HepG2 (cell line): Measurements from ENCODE around the gene LRRC28. TPM values are rescaled to one million over a fixed set of nuclear protein-coding genes. Genes with fewer than 3 reads are reported as not detected.

Experiments used
- ATAC-seq: fragments of 200-7000 bp; cut with Tn5 transposase; 3 replicates; pipeline ENCODE4 v1.9.1; 2020; ENCODE audit warnings: mild to moderate bottlenecking, moderate library complexity
- BruUV-seq: library from RNA; stranded (reverse); fragments of 400-500 nt; replicated peaks from 2 replicates; lab custom pipeline; 2021; lab: Mats Ljungman, UMichigan
- CTCF ChIA-PET: fragments of 300-600 bp; formaldehyde crosslinking; extraction: SDS; loops from one replicate; lab custom pipeline; 2021; ENCODE audit warnings: low total read pairs, inconsistent platforms, low intra/inter-chr PET ratio; lab: Yijun Ruan, JAX
- POLR2A ChIA-PET: fragments of 350-600 bp; sonication (Branson Sonifier 250); formaldehyde crosslinking; loops from one replicate; lab custom pipeline; 2020; ENCODE audit warnings: antibody characterized with exemption, inconsistent platforms; lab: Yijun Ruan, JAX
- DNase-seq: peaks from one replicate; pipeline ENCODE4 v3.0.0-alpha.2; 2015; ENCODE audit warnings: low spot score
- FAIRE-seq: peaks from 3 replicates; lab custom pipeline; 2011; peaks lifted over from hg19 to GRCh38; lab: Jason Lieb, UNC
- H2AFZ ChIP-seq: one replicate; pipeline ENCODE4 v1.6.1; 2011; ENCODE audit warnings: low read length, inconsistent platforms
- H3K27ac ChIP-seq: fragments of 300-600 bp; 3 replicates; pipeline ENCODE4 v1.8.0; 2011; ENCODE audit warnings: mixed run types, mild to moderate bottlenecking, mixed read lengths, low read length, inconsistent platforms; ENCODE audit not compliant: insufficient read depth; ENCODE audit errors: extremely low read length
- H3K27me3 ChIP-seq, 2 experiments: fragments of 200-600 bp in 1 of 2; 2 replicates in 1 of 2; 3 replicates in 1 of 2; pipeline versions ENCODE4 v1.6.0 to v1.8.0; 2011; ENCODE audit warnings: low read length in 2 of 2, mild to moderate bottlenecking in 2 of 2, moderate library complexity in 2 of 2, inconsistent platforms in 1 of 2; ENCODE audit not compliant: insufficient read depth in 2 of 2, control insufficient read depth in 1 of 2
- H3K36me3 ChIP-seq, 2 experiments: fragments of 200-600 bp in 1 of 2; replicated peaks in 1 of 2; 2 replicates in 1 of 2; 3 replicates in 1 of 2; pipeline versions ENCODE4 v1.5.1 to v1.8.0; 2011; ENCODE audit warnings: low read length in 2 of 2, inconsistent platforms in 1 of 2; ENCODE audit not compliant: insufficient read depth in 2 of 2, control insufficient read depth in 1 of 2
- H3K4me1 ChIP-seq: 2 replicates; pipeline ENCODE4 v1.5.1; 2012; ENCODE audit warnings: low read length, inconsistent platforms; ENCODE audit not compliant: insufficient read depth
- H3K4me2 ChIP-seq: 2 replicates; pipeline ENCODE4 v1.6.0; 2011; ENCODE audit warnings: low read depth, low read length, inconsistent platforms
- H3K4me3 ChIP-seq, 3 experiments: fragments of 200-600 bp in 1 of 3; sonication (generic), shearing (Covaris generic) in 1 of 3; replicated peaks in 1 of 3; 2 replicates each; pipeline ENCODE4 v1.5.1; 2011 to 2016; ENCODE audit warnings: low read length in 3 of 3, inconsistent platforms in 2 of 3, low read depth in 2 of 3, mild to moderate bottlenecking in 2 of 3, control low read depth in 1 of 3, mixed read lengths in 1 of 3; ENCODE audit not compliant: insufficient read depth in 1 of 3
- H3K79me2 ChIP-seq: one replicate; pipeline ENCODE4 v1.6.1; 2011; ENCODE audit warnings: low read length, inconsistent platforms; ENCODE audit not compliant: insufficient read depth
- H3K9ac ChIP-seq: 2 replicates; pipeline ENCODE4 v1.6.0; 2011; ENCODE audit warnings: mild to moderate bottlenecking, low read depth, low read length, inconsistent platforms; ENCODE audit not compliant: insufficient read depth
- H3K9me3 ChIP-seq: 2 replicates; pipeline ENCODE4 v1.5.1; 2012; ENCODE audit warnings: mild to moderate bottlenecking, low read length
- H4K20me1 ChIP-seq: 2 replicates; pipeline ENCODE4 v1.6.0; 2011; ENCODE audit warnings: inconsistent platforms, mild to moderate bottlenecking, low read length, moderate library complexity; ENCODE audit not compliant: insufficient read depth
- DNMT3B ChIP-seq: conservative IDR thresholded peaks from 2 replicates; pipeline ENCODE4 v1.6.1; 2016; ENCODE audit warnings: missing biosample characterization, control low read depth
- EP300 ChIP-seq, 3 experiments: sonication (generic) in 1 of 3; formaldehyde crosslinking in 1 of 3; IDR thresholded peaks; 2 replicates each; pipeline versions ENCODE4 v1.5.1 to v1.6.1; 2011 to 2020; ENCODE audit warnings: low read depth in 2 of 3, low read length in 2 of 3, borderline replicate concordance in 1 of 3, improper control_type of control experiment in 1 of 3, mild to moderate bottlenecking in 1 of 3, missing genetic modification reagents in 1 of 3, moderate library complexity in 1 of 3
- FOXO1 ChIP-seq: sonication (generic); formaldehyde crosslinking; IDR thresholded peaks from 2 replicates; pipeline ENCODE4 v1.4.0; 2020; ENCODE audit warnings: missing genetic modification reagents
- GATAD2A ChIP-seq: IDR thresholded peaks from 2 replicates; pipeline ENCODE4 v1.6.1; 2016
- HMG20A ChIP-seq: IDR thresholded peaks from 2 replicates; pipeline ENCODE4 v1.6.1; 2016; ENCODE audit warnings: borderline replicate concordance
- HNRNPL ChIP-seq: fragments of 200-400 bp; formaldehyde crosslinking; IDR thresholded peaks from 2 replicates; pipeline ENCODE4 v1.6.1; 2017; ENCODE audit warnings: mild to moderate bottlenecking, low read depth, low read length
- IKZF5 ChIP-seq: IDR thresholded peaks from 2 replicates; pipeline ENCODE4 v1.6.1; 2018; ENCODE audit warnings: missing genetic modification reagents, mild to moderate bottlenecking, missing compliant biosample characterization
- MAFF ChIP-seq: IDR thresholded peaks from 2 replicates; pipeline ENCODE4 v1.6.1; 2011; ENCODE audit warnings: low read depth, low read length, improper control_type of control experiment
- MEF2D ChIP-seq: sonication (generic); formaldehyde crosslinking; IDR thresholded peaks from 2 replicates; pipeline ENCODE4 v1.5.1; 2020; ENCODE audit warnings: mild to moderate bottlenecking, missing genetic modification reagents
- MXI1 ChIP-seq: IDR thresholded peaks from 3 replicates; pipeline ENCODE4 v1.6.1; 2012; ENCODE audit warnings: low read depth, low read length, inconsistent platforms, borderline replicate concordance
- RARG ChIP-seq: sonication (generic); formaldehyde crosslinking; IDR thresholded peaks from 2 replicates; pipeline ENCODE4 v1.4.0; 2020; ENCODE audit warnings: low read depth, mild to moderate bottlenecking, missing genetic modification reagents
- SOX6 ChIP-seq, 2 experiments: fragments of 450-650 bp in 1 of 2; sonication (generic) in 1 of 2; formaldehyde crosslinking in 1 of 2; IDR thresholded peaks; 2 replicates each; pipeline versions ENCODE4 v1.4.0 to v1.6.1; 2017 to 2020; ENCODE audit warnings: antibody characterized with exemption in 1 of 2, mild to moderate bottlenecking in 1 of 2, missing genetic modification reagents in 1 of 2
- TSC22D2 ChIP-seq: sonication (generic); formaldehyde crosslinking; IDR thresholded peaks from 2 replicates; pipeline ENCODE4 v1.5.1; 2020; ENCODE audit warnings: missing genetic modification reagents, mild to moderate bottlenecking, borderline replicate concordance
- ZBTB26 ChIP-seq: IDR thresholded peaks from 2 replicates; pipeline ENCODE4 v1.6.1; 2016; ENCODE audit warnings: missing compliant biosample characterization, missing genetic modification reagents, borderline replicate concordance
- ZNF136 ChIP-seq: sonication (generic); formaldehyde crosslinking; IDR thresholded peaks from 2 replicates; pipeline ENCODE4 v1.8.1; 2022; ENCODE audit warnings: low read depth, mild to moderate bottlenecking, moderate library complexity, missing genetic modification reagents
- ZNF296 ChIP-seq: sonication (generic); formaldehyde crosslinking; conservative IDR thresholded peaks from 2 replicates; pipeline ENCODE4 v1.5.0; 2020; ENCODE audit warnings: mild to moderate bottlenecking, missing genetic modification reagents
- ZNF382 ChIP-seq: sonication (generic); formaldehyde crosslinking; IDR thresholded peaks from 2 replicates; pipeline ENCODE4 v1.5.0; 2020; ENCODE audit warnings: missing genetic modification reagents, mild to moderate bottlenecking, borderline replicate concordance
- ZNF468 ChIP-seq: sonication (generic); formaldehyde crosslinking; IDR thresholded peaks from 2 replicates; pipeline ENCODE4 v1.8.0; 2022; ENCODE audit warnings: mild to moderate bottlenecking, moderate library complexity, missing genetic modification reagents
- ZNF607 ChIP-seq: sonication (generic); formaldehyde crosslinking; IDR thresholded peaks from 2 replicates; pipeline ENCODE4 v1.5.1; 2020; ENCODE audit warnings: missing genetic modification reagents, mild to moderate bottlenecking, borderline replicate concordance
- ZNF75D ChIP-seq: sonication (generic); formaldehyde crosslinking; IDR thresholded peaks from 2 replicates; pipeline ENCODE4 v1.8.1; 2023; ENCODE audit warnings: missing genetic modification reagents, mild to moderate bottlenecking, borderline replicate concordance
- ZNF879 ChIP-seq: sonication (generic); formaldehyde crosslinking; IDR thresholded peaks from 2 replicates; pipeline ENCODE4 v1.8.1; 2023; ENCODE audit warnings: missing genetic modification reagents
- ZNF891 ChIP-seq: sonication (generic); formaldehyde crosslinking; IDR thresholded peaks from 2 replicates; pipeline ENCODE4 v1.5.0; 2020; ENCODE audit warnings: mild to moderate bottlenecking, missing genetic modification reagents
- WGBS: methylation state at CpG from one replicate; pipeline ENCODE4 v1.1.6; 2017; ENCODE audit warnings: low lambda C conversion rate; 5-methylcytosine and 5-hydroxymethylcytosine counted together
- in situ Hi-C: cut with HindIII; loops from 2 replicates; pipeline ENCODE4 v1.10.0; 2017; ENCODE audit warnings: low pct_unique_long_range_greater_than_20kb; ENCODE audit not compliant: extremely low pct_ligation_motif_present
- intact Hi-C: fragments of 100-400 bp; cut with micrococcal nuclease; formaldehyde crosslinking; loops from one replicate; pipeline ENCODE4 v1.10.0; 2022; ENCODE audit not compliant: unreplicated experiment
- polyA plus RNA-seq, 8 experiments: library from polyadenylated mRNA; depleted of rRNA in 3 of 8; stranded (reverse) in 7 of 8; unstranded in 1 of 8; fragments of >200 nt; fragmentation: Illumina TruSeq in 4 of 8; extraction: Trizol in 4 of 8; gene quantifications; 2 replicates each; pipeline versions ENCODE4 v1.2.1 to v1.2.3, GENCODE V29; 2011 to 2016; ENCODE audit warnings: low read depth in 4 of 8, missing spikeins in 1 of 8, mixed read lengths in 1 of 8; ENCODE audit not compliant: insufficient read depth in 1 of 8
- total RNA-seq, 5 experiments: library from RNA; depleted of rRNA; stranded (reverse); fragments of >200 nt; fragmentation: Illumina TruSeq; extraction: Trizol; gene quantifications; 2 replicates each; pipeline ENCODE4 v1.2.3, GENCODE V29; 2016; ENCODE audit warnings: low read depth in 1 of 5
- TF ChIP-seq, protein P1 (sequence below): IDR thresholded peaks from 2 replicates; pipeline ENCODE4 v1.6.1; 2012; ENCODE audit warnings: inconsistent platforms

LRRC28 gene
- total and polyA plus RNA-seq, 2 of the 13 experiments (the other 11 are each of a cell fraction or from before 2014, with no cell fraction given): 17.5 to 21.3 TPM

DNA sequence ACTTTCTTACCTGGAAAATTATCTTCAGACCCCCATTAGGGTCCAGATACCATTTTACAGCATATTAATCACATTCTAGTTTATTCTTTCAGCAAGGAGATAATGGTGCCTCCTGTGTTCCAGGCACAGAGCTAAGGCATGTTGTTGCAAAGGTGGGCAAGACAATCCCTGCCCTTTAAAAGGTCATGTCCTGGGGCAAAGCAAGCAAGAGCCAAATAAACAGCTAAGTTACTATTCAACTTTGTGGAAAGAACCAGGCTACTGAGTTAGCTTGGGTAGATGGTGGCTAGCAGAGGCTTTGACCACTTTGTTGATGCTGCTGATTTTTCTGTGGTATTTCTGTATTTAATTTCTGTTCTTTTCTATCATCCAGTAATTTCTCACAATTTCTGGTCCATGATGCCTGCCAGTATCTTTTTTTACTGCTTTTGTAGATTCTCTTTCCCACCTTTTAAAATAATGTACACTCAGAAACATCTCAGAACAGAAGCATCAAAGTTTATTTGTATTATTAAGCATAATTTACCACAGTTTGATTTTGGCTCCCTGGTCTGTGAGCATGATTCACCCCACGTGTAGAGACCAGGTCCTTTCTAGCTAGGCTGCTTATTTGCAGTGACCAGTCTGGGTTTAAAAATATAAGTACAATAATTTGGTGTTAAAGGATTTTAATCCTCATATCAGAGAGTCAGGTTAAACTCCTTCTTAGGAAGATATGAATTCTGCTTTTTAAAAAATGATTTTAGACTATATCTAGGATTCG is 71.5 kb downstream of the LRRC28 start:
- 51% methylated on average over 2 of the region's 2 CpGs for WGBS
- Histone ChIP-seq H4K20me1 (no peaks in the 10 kb centered on the region), H3K79me2 (no peaks in the 10 kb centered on the region), H3K27me3 (no peaks in the 10 kb centered on the region), H3K4me1 (peaks cover 75% of the 10 kb centered on the region), H3K4me3 (no peak overlapping the region; a peak in 1 of 6 replicates), H3K36me3 (no peaks in the 10 kb centered on the region), H3K4me2 (peak overlapping the region; percentile 43), H3K9me3 (no peaks in the 10 kb centered on the region), H3K9ac (no peak overlapping the region), H2AFZ (no peak overlapping the region), H3K27ac (peak overlapping the region; percentile 26)
- ATAC-seq: peak; percentile 79
- peak; percentile 53 for DNase-seq
- POLR2A ChIA-PET: no interaction called here
- BruUV-seq: no TSS peak
- intact Hi-C loops (no loop called here), in situ Hi-C loops (no loop called here)
- peak; percentile 84 for FAIRE-seq
- CTCF ChIA-PET: no interaction called here
- TF ChIP-seq ZNF75D: no peak
- TF ChIP-seq IKZF5 (CRISPR knock-in tag): peak; percentile 31; the same call in 1 of the 2 replicates
- TF ChIP-seq, protein P1, sequence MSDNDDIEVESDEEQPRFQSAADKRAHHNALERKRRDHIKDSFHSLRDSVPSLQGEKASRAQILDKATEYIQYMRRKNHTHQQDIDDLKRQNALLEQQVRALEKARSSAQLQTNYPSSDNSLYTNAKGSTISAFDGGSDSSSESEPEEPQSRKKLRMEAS: no peak
- TF ChIP-seq FOXO1 (CRISPR knock-in tag): peak; percentile 62; the same call in 1 of the 2 replicates
- TF ChIP-seq GATAD2A (CRISPR knock-in tag): peak; percentile 86
- no peak for TF ChIP-seq MAFF
- TF ChIP-seq ZNF891 (CRISPR knock-in tag): no peak
- TF ChIP-seq SOX6 (IDR thresholded peaks at IDR 0.05): no peak
- peak; percentile 69 for TF ChIP-seq SOX6 (CRISPR knock-in tag; IDR thresholded peaks at IDR 0.05)
- TF ChIP-seq ZNF382 (CRISPR knock-in tag): no peak
- no peak for TF ChIP-seq ZNF879
- no peak for TF ChIP-seq ZNF607 (CRISPR knock-in tag)
- no peak for TF ChIP-seq TSC22D2 (CRISPR knock-in tag)
- TF ChIP-seq ZNF136: no peak
- TF ChIP-seq EP300 (IDR thresholded peaks at IDR 0.05; ENCODE audit: low read depth in 2 of 2, low read length in 2 of 2): peak in 1 of 2 experiments; percentile 33; a peak in 1 of 4 replicates
- no peak for TF ChIP-seq EP300 (CRISPR knock-in tag; IDR thresholded peaks at IDR 0.05; ENCODE audit: borderline replicate concordance)
- no peak for TF ChIP-seq DNMT3B (CRISPR knock-in tag)
- TF ChIP-seq RARG (CRISPR knock-in tag): no peak
- no peak for TF ChIP-seq ZBTB26
- no peak for TF ChIP-seq ZNF296 (CRISPR knock-in tag)
- TF ChIP-seq HMG20A (CRISPR knock-in tag): peak; percentile 51; the same call in 1 of the 2 replicates
- TF ChIP-seq ZNF468 (CRISPR knock-in tag): no peak
- 0 out of 2 replicates have a peak, but pooled peaks have one; percentile 27 for TF ChIP-seq MEF2D
- TF ChIP-seq MXI1: no peak
- 0 out of 2 replicates have a peak, but pooled peaks have one; percentile 50 for TF ChIP-seq HNRNPL
